Measurements from ENCODE around the gene HEXIM2. TPM values are rescaled to one million over a fixed set of nuclear protein-coding genes. Genes with fewer than 3 reads are reported as not detected.

The HEXIM2 gene
- total and polyA plus RNA-seq, 2 of the 13 experiments (the other 11 are each of a cell fraction or from before 2014, with no cell fraction given), result 27.1 to 32.4 TPM

- no peak for TF ChIP-seq JUNB (CRISPR knock-in tag; IDR thresholded peaks at IDR 0.05; ENCODE audit: borderline replicate concordance)
- no peak for TF ChIP-seq NPAS2 (CRISPR knock-in tag; IDR thresholded peaks at IDR 0.05; ENCODE audit: borderline replicate concordance)
- TF ChIP-seq DNMT1 (CRISPR knock-in tag; IDR thresholded peaks at IDR 0.05), result no peak
- no peak for TF ChIP-seq ZNF883 (CRISPR knock-in tag; IDR thresholded peaks at IDR 0.05; ENCODE audit: not compliant biosample characterization)
- peak; percentile 98 for TF ChIP-seq ZHX2 (IDR thresholded peaks at IDR 0.05; ENCODE audit: low read depth)
- TF ChIP-seq ZHX2 (CRISPR knock-in tag; IDR thresholded peaks at IDR 0.05; ENCODE audit: borderline replicate concordance), result peak; percentile 29; the same call in 1 of the 2 replicates
- TF ChIP-seq GATA4 (IDR thresholded peaks at IDR 0.05; ENCODE audit: borderline replicate concordance, low read depth), result peak; percentile 81
- TF ChIP-seq ZNF703 (CRISPR knock-in tag; IDR thresholded peaks at IDR 0.05; ENCODE audit: borderline replicate concordance), result peak; percentile 94
- TF ChIP-seq, protein P1, sequence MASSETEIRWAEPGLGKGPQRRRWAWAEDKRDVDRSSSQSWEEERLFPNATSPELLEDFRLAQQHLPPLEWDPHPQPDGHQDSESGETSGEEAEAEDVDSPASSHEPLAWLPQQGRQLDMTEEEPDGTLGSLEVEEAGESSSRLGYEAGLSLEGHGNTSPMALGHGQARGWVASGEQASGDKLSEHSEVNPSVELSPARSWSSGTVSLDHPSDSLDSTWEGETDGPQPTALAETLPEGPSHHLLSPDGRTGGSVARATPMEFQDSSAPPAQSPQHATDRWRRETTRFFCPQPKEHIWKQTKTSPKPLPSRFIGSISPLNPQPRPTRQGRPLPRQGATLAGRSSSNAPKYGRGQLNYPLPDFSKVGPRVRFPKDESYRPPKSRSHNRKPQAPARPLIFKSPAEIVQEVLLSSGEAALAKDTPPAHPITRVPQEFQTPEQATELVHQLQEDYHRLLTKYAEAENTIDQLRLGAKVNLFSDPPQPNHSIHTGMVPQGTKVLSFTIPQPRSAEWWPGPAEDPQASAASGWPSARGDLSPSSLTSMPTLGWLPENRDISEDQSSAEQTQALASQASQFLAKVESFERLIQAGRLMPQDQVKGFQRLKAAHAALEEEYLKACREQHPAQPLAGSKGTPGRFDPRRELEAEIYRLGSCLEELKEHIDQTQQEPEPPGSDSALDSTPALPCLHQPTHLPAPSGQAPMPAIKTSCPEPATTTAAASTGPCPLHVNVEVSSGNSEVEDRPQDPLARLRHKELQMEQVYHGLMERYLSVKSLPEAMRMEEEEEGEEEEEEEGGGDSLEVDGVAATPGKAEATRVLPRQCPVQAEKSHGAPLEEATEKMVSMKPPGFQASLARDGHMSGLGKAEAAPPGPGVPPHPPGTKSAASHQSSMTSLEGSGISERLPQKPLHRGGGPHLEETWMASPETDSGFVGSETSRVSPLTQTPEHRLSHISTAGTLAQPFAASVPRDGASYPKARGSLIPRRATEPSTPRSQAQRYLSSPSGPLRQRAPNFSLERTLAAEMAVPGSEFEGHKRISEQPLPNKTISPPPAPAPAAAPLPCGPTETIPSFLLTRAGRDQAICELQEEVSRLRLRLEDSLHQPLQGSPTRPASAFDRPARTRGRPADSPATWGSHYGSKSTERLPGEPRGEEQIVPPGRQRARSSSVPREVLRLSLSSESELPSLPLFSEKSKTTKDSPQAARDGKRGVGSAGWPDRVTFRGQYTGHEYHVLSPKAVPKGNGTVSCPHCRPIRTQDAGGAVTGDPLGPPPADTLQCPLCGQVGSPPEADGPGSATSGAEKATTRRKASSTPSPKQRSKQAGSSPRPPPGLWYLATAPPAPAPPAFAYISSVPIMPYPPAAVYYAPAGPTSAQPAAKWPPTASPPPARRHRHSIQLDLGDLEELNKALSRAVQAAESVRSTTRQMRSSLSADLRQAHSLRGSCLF (CRISPR knock-in tag; IDR thresholded peaks at IDR 0.05; ENCODE audit: borderline replicate concordance), result no peak
- peak; percentile 98 for TF ChIP-seq YEATS4 (CRISPR knock-in tag; IDR thresholded peaks at IDR 0.05; ENCODE audit: borderline replicate concordance)
- peak; percentile 9; the same call in 1 of the 2 replicates for TF ChIP-seq KDM1A (CRISPR knock-in tag; IDR thresholded peaks at IDR 0.05)
- TF ChIP-seq ZNF567 (CRISPR knock-in tag; IDR thresholded peaks at IDR 0.05; ENCODE audit: borderline replicate concordance), result peak; percentile 75; the same call in 1 of the 2 replicates
- TF ChIP-seq KLF13 (CRISPR knock-in tag; IDR thresholded peaks at IDR 0.05), result peak; percentile 63; the same call in 1 of the 2 replicates
- TF ChIP-seq ZNF24 (IDR thresholded peaks at IDR 0.05), result peak; percentile 38; the same call in 1 of the 2 replicates
- TF ChIP-seq STAT5B (CRISPR knock-in tag; IDR thresholded peaks at IDR 0.05), result peak; percentile 61; the same call in 1 of the 2 replicates
- TF ChIP-seq ZBTB21 (CRISPR knock-in tag; IDR thresholded peaks at IDR 0.05), result peak; percentile 56; the same call in 1 of the 2 replicates
- TF ChIP-seq ZFP36L2 (CRISPR knock-in tag; IDR thresholded peaks at IDR 0.05), result no peak; the same call in none of the 2 replicates
- no peak; the same call in 1 of the 2 replicates for TF ChIP-seq FOXJ3 (CRISPR knock-in tag; IDR thresholded peaks at IDR 0.05; ENCODE audit: borderline replicate concordance)
Observed at GRCh38 chr17:45161288-45162024, at the start of gene HEXIM2 (continued).
